ENCODE results near the gene CYTH2.

DNA sequence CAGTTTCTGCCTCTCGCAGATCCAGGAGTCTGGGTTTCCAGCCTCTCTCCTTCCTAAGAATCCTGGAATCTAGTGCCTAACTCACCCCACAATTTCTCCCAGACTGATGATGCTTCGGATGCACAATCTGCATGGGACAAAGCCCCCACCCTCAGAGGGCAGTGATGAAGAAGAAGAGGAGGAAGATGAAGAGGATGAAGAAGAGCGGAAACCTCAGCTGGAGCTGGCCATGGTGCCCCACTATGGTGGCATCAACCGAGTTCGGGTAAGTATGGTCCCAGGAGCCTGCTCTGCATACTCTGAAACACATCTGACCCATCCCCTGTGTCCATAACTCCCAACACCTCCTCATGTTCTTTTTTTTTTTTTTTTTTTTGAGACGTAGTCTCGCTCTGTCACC lies 22.6 kb upstream of the CYTH2 start:
- no peak for TF ChIP-seq SP1 (IDR thresholded peaks at IDR 0.05)
- no peak for TF ChIP-seq LEF1 (IDR thresholded peaks at IDR 0.05; ENCODE audit: borderline replicate concordance)
- TF ChIP-seq ARNT (IDR thresholded peaks at IDR 0.05), result no peak
- no peak for TF ChIP-seq FOXM1 (IDR thresholded peaks at IDR 0.05; ENCODE audit: borderline replicate concordance)
- no peak for TF ChIP-seq BHLHE40 (IDR thresholded peaks at IDR 0.05; ENCODE audit: borderline replicate concordance)
- TF ChIP-seq ZNF384 (IDR thresholded peaks at IDR 0.05), result no peak
- no peak for TF ChIP-seq FOXA1 (IDR thresholded peaks at IDR 0.05)
- TF ChIP-seq SUZ12 (IDR thresholded peaks at IDR 0.05), result no peak
- TF ChIP-seq, protein P1, sequence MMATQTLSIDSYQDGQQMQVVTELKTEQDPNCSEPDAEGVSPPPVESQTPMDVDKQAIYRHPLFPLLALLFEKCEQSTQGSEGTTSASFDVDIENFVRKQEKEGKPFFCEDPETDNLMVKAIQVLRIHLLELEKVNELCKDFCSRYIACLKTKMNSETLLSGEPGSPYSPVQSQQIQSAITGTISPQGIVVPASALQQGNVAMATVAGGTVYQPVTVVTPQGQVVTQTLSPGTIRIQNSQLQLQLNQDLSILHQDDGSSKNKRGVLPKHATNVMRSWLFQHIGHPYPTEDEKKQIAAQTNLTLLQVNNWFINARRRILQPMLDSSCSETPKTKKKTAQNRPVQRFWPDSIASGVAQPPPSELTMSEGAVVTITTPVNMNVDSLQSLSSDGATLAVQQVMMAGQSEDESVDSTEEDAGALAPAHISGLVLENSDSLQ (IDR thresholded peaks at IDR 0.05), result no peak

Data from HEK293T (cell line).